ENCODE data around the gene RSRC1. TPM values are rescaled to one million over a fixed set of nuclear protein-coding genes. Genes with fewer than 3 reads are reported as not detected.

RSRC1 gene
- total RNA-seq, 2 experiments from 2014 or later: 76.3 to 78.1 TPM

- POLR2A ChIA-PET: interaction anchor here (0.6 to 2.6 kb wide), 2 partner anchors 8 to 13 kb away, joined by 6 to 7 read pairs; no protein-coding TSS in a partner anchor
- BruUV-seq (replicated peaks): no TSS peak
- CTCF ChIA-PET (ENCODE audit: unreplicated experiment): no interaction called here
Observed at GRCh38 chr3:158166223-158166622, 56.3 kb downstream of the RSRC1 start.

DNA sequence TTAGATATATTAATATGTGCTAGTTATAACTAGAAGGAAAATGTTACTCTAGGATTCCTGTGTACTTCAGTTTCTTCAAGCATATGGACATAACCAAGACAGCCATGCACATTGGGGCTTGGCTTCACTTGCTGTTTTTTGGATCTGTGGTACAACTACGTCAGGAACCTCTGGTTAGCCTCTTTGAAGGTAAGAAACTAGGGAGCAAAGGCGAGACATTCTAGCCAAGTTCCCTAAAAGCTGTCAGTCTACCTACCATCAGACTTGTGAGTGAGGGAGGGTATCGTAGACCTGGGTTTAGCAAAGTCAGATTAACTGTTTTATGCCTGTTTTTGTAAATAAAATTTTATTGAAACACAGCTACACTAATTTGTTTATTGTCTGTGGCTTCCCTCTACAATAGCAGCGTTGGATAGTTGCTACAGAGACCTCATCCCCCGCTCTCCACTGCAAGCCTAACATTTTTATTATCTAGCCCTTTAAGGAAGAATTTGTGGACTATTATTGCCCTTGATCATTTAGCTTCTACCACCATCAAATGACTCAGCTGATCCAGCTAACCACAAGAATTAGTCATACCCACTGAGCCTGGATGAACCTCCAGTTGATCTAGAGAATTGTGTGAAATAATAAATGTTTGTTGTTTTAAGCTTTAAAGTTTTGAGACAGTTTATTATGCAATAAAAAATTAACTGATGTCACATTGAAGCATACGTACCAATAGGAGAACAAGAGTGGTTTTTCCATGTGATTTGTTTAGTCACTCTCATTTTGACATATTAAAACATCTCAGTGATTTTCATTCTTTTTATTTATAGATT lies 58.1 kb downstream of the RSRC1 start:
- H3K36me3 ChIP-seq (ENCODE audit: insufficient read depth, low read length): peaks cover 7% of the 10 kb centered on the region; the same call in 1 of the 2 replicates
- H3K4me2 ChIP-seq (ENCODE audit: low read length): no peak overlapping the region
- intact Hi-C loops (cut with micrococcal nuclease; ENCODE audit: unreplicated experiment): no loop called here
- H3K79me2 ChIP-seq (ENCODE audit: insufficient read depth, low read depth, low read length): no peaks in the 10 kb centered on the region
- H4K20me1 ChIP-seq (ENCODE audit: insufficient read depth, low read length): no peaks in the 10 kb centered on the region
- no peak overlapping the region for H2AFZ ChIP-seq (ENCODE audit: low read length)
- ChIA-PET CTCF (ENCODE audit: unreplicated experiment) (no interaction called here), POLR2A (interaction anchor here (0.6 to 1.5 kb wide), 4 partner anchors 8 to 376 kb away, joined by 3 to 7 read pairs (median 4); no protein-coding TSS in a partner anchor)
- DNase-seq (ENCODE audit: low spot score): no peak
- no peaks in the 10 kb centered on the region for H3K4me1 ChIP-seq (ENCODE audit: insufficient read depth, low read length, poor library complexity, severe bottlenecking)
- no peak overlapping the region for H3K4me3 ChIP-seq (ENCODE audit: low read depth, low read length, poor library complexity, severe bottlenecking)
- no peak overlapping the region for H3K27ac ChIP-seq (ENCODE audit: low read depth, low read length, poor library complexity, severe bottlenecking)
- H3K9me3 ChIP-seq (ENCODE audit: low read length): no peaks in the 10 kb centered on the region
- no peaks in the 10 kb centered on the region for H3K9me2 ChIP-seq (ENCODE audit: insufficient read depth, low read length)
- no peak for TF ChIP-seq EZH2phosphoT487 (IDR thresholded peaks at IDR 0.05; ENCODE audit: borderline replicate concordance, low read depth, low read length)
- TF ChIP-seq, protein P1, sequence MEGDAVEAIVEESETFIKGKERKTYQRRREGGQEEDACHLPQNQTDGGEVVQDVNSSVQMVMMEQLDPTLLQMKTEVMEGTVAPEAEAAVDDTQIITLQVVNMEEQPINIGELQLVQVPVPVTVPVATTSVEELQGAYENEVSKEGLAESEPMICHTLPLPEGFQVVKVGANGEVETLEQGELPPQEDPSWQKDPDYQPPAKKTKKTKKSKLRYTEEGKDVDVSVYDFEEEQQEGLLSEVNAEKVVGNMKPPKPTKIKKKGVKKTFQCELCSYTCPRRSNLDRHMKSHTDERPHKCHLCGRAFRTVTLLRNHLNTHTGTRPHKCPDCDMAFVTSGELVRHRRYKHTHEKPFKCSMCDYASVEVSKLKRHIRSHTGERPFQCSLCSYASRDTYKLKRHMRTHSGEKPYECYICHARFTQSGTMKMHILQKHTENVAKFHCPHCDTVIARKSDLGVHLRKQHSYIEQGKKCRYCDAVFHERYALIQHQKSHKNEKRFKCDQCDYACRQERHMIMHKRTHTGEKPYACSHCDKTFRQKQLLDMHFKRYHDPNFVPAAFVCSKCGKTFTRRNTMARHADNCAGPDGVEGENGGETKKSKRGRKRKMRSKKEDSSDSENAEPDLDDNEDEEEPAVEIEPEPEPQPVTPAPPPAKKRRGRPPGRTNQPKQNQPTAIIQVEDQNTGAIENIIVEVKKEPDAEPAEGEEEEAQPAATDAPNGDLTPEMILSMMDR (conservative IDR thresholded peaks at IDR 0.05; ENCODE audit: low read length): no peak
- BruUV-seq (replicated peaks): no TSS peak

More at GRCh38 chr3:158166223-158166622, 56.3 kb downstream of the RSRC1 start:
- H3K79me2 ChIP-seq (ENCODE audit: insufficient read depth, low read depth, low read length): no peaks in the 10 kb centered on the region
- peaks cover 5% of the 10 kb centered on the region; the same call in 1 of the 2 replicates for H3K36me3 ChIP-seq (ENCODE audit: insufficient read depth, low read length)
- no peaks in the 10 kb centered on the region for H3K4me1 ChIP-seq (ENCODE audit: insufficient read depth, low read length, poor library complexity, severe bottlenecking)
- H3K4me2 ChIP-seq (ENCODE audit: low read length): no peak overlapping the region
- no peak for DNase-seq (ENCODE audit: low spot score)
- H3K27ac ChIP-seq (ENCODE audit: low read depth, low read length, poor library complexity, severe bottlenecking): no peak overlapping the region
- H3K9me3 ChIP-seq (ENCODE audit: low read length): no peaks in the 10 kb centered on the region
- H4K20me1 ChIP-seq (ENCODE audit: insufficient read depth, low read length): no peaks in the 10 kb centered on the region
- no peak overlapping the region for H2AFZ ChIP-seq (ENCODE audit: low read length)
- no peaks in the 10 kb centered on the region for H3K9me2 ChIP-seq (ENCODE audit: insufficient read depth, low read length)
- no peak for TF ChIP-seq EZH2phosphoT487 (IDR thresholded peaks at IDR 0.05; ENCODE audit: borderline replicate concordance, low read depth, low read length)
- TF ChIP-seq, protein P1 (conservative IDR thresholded peaks at IDR 0.05; ENCODE audit: low read length): no peak
- H3K4me3 ChIP-seq (ENCODE audit: low read depth, low read length, poor library complexity, severe bottlenecking): no peak overlapping the region
- intact Hi-C loops (cut with micrococcal nuclease; ENCODE audit: unreplicated experiment): no loop called here

GRCh38 chr3:158169091-158169491 lies 59.2 kb downstream of the RSRC1 start:
- Histone ChIP-seq H2AFZ (ENCODE audit: low read length) (no peak overlapping the region), H3K36me3 (ENCODE audit: insufficient read depth, low read length) (peaks cover 7% of the 10 kb centered on the region; the same call in 1 of the 2 replicates), H4K20me1 (ENCODE audit: insufficient read depth, low read length) (no peaks in the 10 kb centered on the region), H3K4me3 (ENCODE audit: low read depth, low read length, poor library complexity, severe bottlenecking) (no peak overlapping the region), H3K27ac (ENCODE audit: low read depth, low read length, poor library complexity, severe bottlenecking) (no peak overlapping the region), H3K79me2 (ENCODE audit: insufficient read depth, low read depth, low read length) (no peaks in the 10 kb centered on the region), H3K4me2 (ENCODE audit: low read length) (no peak overlapping the region), H3K4me1 (ENCODE audit: insufficient read depth, low read length, poor library complexity, severe bottlenecking) (no peaks in the 10 kb centered on the region), H3K9me2 (ENCODE audit: insufficient read depth, low read length) (no peaks in the 10 kb centered on the region), H3K9me3 (ENCODE audit: low read length) (no peaks in the 10 kb centered on the region)
- ChIA-PET POLR2A (interaction anchor here (1.1 to 1.5 kb wide), 2 partner anchors 10 to 12 kb away, joined by 3 to 7 read pairs; no protein-coding TSS in a partner anchor), CTCF (ENCODE audit: unreplicated experiment) (no interaction called here)
- no peak for DNase-seq (ENCODE audit: low spot score)
- BruUV-seq (replicated peaks): no TSS peak
- intact Hi-C loops (cut with micrococcal nuclease; ENCODE audit: unreplicated experiment): no loop called here
- no peak for TF ChIP-seq EZH2phosphoT487 (IDR thresholded peaks at IDR 0.05; ENCODE audit: borderline replicate concordance, low read depth, low read length)
- TF ChIP-seq, protein P1 (conservative IDR thresholded peaks at IDR 0.05; ENCODE audit: low read length): no peak
